Measurements from ENCODE around the gene COBL.

DNA sequence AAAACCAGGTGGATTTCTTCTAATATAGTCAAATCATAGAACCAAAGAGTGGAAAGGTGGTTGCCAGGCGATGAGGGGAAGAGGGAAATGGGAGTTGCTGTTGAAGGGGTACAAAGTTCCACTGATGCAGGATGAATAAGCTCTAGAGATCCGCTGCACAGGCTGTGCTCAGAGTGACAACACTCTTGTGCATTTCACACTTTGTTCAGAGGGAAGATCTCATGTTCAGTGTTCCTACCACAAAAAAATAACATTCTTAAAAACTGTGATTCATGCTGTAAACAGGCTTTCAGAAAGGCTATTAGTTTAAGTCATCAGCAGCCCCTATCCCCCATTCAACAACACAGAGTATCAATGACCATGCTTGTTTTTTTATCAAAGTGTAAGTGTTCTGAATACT lies 213.8 kb downstream of the COBL start:
- TF ChIP-seq CTCF (IDR thresholded peaks at IDR 0.05) (no peak), POLR2AphosphoS5 (IDR thresholded peaks at IDR 0.05) (no peak), EP300 (IDR thresholded peaks at IDR 0.05; ENCODE audit: low read depth) (no peak)

All from transverse colon (tissue), 4 donors.